IPS DF 19.7 (cell line): ENCODE data around the gene DNLZ.

Source experiments
- DNase-seq: peaks from one replicate; pipeline ENCODE4 v3.0.0-alpha.2; 2013; ENCODE audit warnings: low read depth, low spot score

The DNLZ gene

DNA sequence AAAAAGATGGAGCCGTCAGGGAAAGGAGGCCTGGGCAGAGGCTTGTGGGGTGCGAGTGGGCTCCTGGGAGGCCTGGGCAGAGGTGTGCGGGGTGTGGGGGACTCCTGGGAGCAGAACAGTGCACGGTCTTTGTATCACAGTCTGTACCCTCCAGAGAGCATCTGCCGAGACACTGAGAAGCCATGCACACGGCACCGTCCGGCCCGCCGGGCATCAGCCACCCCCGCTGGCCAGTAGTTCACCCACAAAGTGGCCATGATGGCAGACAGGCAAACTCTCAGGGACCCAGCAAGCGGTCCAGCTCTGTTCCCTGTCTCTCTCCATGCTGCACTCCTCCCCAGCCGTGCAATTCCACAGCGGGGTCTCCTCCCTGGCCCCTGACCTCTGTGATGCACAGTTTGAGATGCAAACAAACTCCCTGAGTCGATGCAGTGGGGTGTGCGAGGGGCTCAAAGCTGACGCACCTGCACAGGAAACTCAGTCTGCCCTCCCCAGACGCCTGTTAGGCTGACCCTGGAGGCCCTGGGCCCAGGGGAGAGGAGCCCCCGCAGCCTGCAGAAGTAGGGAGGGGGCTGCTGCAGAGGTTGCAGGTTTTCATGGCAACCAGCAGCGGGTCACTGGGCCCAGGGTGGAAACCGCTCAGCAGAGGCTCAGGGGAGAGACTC is 45.3 kb downstream of the DNLZ start:
- DNase-seq = no peak

DNA sequence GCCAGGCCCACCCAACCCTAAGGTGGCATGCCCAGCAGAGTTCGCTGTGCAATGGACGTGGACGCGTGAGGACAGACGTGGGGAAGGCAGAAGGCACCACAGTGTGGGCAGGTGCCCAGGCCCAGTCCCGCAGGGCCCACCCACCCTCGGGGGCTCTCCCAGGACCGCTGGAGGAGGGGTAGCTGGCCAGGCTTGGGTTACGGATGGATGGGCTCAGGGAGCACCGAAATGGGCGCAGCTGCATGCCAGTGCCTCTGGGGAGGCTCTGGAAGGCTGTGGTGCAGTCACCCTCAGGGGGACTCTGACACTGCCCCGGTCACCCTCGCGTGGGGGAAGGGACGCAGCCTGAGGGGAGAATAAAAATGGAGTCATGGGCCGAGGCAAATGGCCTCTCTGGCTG is 45.8 kb downstream of the DNLZ start:
- DNase-seq = no peak

DNA sequence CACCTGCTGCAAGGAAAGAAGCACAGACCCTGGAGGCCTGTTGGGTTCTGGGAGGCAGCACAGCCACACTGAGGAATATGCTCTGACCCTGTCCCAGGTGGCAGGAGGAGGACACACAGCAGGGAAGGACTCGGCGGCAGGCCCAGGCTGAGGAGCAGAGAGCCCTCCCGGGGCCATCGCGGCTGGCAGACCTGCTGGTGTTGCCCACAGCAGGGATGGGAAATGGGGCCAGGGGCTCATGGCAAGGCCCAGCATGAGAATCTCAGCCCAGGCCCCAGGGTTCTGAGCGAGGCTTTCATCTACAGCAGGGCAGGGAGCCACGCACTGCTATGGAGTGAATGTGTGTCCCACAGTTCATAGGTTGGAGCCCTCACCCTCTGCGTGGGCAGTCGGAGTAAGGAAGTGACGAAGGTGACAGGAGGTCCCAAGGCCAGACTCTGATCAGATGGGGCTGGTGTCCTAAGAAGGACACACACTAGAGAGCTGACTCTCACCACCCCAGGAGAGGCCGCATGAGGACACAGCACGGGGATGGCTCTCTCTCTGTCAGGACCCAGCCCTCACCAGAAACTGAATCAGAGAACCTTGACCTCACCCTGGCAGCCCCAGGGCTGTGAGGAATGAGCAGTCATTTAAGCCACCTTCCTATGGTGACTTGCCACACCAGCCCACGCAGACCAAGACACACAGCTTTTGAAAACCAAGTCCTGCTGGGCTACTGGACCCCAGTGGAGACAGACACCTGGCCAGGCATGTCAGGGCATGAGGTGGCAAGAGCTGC is 46.5 kb downstream of the DNLZ start:
- DNase-seq = no peak

DNA sequence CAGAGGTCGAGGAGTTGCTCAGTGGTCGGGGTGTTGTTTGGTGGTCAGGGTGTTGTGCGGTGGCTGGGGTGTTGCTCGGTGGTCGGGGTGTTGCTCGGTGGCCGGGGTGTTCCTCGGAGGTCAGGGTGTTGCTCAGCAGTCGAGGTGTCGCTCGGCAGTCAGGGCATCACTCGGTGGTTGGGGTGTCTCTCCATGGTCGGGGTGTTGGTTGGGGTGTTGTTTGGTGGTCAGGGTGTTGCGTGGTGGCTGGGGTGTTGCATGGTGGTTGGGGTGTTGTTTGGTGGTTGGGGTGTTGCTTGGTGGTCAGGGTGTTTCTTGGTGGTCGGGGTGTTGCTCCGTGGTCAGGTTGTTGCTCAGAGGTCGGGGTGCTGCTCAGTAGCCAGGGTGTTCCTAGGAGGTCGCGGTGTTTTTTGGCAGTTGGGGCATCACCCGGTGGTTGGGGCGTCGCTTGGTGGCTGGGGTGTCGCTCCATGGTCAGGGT is 47.2 kb downstream of the DNLZ start:
- DNase-seq = no peak

DNA sequence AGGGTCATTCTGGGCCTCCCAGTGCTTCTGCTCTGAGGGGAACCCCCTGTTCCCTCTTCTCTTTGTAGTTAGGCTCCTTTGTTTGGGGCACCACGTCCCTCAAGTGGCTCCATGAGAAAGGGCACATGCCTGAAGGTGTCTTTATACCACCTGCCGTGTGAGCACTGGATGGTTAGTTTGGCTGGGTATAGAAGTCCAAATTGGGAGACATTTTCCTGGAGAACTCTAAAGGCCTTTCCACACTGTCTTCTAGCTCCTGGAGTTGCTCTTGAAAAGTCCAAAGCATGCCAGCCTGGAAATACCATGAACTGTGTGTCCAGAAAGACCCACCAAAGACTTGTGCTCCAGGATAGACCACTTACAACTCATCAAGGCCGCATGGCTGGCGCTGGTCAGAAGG is 48.6 kb downstream of the DNLZ start:
- DNase-seq = no peak

DNA sequence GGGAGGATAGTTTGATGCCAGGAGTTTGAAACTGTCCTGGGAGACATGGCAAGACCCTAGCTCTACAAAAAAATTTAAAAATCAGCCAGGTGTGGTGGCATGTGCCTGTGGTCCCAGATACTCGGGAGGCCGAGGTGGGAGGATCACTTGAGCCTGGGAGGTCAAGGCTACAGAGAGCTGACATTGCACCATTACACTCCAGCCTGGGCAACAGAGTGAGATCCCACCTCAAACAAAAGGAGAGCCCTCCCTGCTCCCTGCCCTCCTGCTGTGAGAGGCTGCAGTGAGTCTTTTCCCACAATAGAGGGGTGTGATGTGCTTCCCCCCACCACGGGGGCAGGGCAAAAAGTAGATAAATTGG is 49.5 kb downstream of the DNLZ start:
- DNase-seq = no peak

DNA sequence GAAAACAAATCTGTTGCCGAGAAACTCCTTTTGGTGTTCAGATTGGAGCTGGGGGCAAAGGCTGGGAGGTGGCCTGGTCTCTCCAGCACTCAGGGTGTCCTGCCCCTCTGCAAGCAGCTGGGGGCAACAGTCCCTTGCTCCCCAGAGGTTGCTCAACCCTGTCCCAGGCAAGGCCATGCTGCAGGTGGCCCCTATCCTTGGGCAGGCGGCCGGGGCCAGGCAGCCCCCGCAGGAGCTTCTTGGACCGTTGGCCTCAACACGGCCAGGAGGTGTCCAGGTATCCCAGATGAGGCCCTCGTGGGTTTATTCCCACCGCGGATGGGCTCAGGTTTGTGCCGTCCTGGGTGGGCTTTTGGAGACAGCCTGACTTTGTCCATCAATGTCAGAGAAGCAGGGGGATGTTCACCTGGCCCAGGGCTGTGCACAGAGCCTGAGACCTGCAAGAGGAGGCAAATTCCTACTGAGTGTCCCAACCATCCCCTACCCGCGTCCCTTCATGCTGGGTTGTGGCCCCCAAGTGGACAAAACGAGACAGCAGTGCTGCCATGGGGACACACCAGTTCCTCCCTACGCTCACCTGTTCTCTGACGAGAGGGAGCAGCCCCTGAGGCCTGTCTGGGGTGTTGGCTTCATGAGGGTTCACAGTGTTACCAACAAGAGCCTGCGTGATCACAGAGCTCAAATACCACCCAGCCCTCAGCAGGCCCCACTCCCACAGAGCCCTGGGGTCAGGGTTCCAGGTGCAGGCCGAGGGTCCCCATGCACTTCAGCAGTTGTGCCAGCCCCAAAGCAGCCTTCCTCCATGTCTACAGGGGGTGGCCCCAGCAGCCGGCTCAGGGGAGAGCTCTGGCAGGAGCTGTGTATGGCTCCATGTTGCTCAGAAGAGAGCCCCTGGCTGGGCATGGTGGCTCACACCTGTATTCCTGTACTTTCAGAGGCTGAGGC is 50.2 kb downstream of the DNLZ start:
- no peak for DNase-seq

DNA sequence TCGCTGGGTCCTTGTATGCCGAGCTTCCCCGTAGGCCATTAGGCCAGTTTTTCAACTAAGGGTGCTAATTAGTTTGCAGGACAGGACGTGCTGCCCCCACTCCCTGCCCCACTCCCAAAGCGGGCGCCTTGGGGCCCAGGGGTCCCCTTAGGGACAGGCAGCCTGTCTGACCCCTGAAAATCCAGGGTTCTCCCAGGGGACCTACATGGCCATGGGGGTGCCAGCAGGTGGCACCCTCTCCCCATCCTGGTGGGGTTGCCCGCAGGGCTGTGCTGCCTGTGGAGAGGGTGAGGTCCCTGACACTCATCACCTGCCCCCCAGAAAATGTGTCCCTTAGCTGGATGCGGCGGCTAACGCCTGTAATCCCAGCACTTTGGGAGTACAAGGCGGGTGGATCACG is 51.1 kb downstream of the DNLZ start:
- DNase-seq = no peak

DNA sequence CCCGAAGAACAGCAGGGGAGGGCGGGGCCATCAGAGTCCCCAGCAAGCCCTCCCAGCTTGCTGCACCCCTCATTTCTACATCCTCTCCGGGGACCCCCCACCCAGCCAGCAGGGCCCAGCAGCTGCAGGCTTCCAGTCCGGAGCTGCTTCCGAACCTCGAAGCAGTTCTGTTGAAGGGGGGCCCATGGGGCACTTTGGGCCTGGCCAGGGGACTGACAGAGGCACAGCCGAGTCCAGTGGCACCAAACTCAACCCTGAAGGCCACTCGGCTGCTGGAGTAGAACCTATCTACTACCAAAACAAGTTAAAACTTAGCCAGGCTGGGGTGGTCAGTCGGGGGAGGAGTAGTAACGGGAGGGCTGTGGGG is 51.6 kb downstream of the DNLZ start:
- no peak for DNase-seq

DNA sequence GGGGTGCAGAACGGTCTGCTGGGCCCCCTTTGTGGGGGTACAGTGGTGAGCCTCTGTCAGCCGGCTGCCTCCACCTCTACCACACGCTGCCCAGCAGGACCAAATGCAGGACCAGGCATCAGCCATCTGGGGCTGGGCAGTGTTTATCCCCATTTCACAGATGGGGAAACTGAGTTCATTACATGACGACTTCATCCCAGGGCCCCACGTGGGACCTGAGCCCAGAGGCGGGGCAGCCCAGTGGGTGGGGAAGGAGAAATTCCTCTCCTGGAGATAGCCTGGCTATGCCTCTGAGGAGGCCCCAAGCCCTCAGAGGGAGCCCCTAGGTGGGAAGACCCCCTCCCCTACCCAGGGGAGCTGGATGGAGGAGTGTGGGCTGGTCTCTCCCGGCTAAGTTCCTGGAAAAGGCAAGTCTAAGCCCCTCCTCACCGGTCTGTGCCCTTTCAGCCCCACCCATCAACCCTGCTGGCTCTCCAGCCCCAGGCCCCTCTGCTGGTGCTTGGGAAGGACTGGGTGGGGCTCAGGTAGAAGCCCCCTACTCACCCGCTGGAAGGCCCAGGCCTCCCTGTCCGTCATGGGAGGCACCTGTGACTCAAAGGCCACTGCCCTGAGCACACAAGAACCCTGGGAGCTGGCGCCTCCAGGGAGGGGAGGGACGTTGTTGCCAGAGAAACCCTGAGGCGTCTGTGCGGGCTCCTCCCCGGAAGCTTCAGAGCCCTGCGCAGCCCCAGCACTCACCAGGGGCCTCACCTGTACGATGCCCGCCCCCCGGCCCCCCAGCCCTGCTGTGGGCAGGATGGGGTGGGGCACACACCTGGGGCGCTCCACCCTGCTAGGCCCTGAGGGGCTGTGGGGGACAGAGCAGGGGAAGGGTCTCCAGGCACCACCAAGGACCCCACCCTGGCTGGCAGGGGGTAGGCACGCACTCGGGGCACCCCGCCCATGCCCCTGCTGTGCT is 52.2 kb downstream of the DNLZ start:
- DNase-seq = no peak

DNA sequence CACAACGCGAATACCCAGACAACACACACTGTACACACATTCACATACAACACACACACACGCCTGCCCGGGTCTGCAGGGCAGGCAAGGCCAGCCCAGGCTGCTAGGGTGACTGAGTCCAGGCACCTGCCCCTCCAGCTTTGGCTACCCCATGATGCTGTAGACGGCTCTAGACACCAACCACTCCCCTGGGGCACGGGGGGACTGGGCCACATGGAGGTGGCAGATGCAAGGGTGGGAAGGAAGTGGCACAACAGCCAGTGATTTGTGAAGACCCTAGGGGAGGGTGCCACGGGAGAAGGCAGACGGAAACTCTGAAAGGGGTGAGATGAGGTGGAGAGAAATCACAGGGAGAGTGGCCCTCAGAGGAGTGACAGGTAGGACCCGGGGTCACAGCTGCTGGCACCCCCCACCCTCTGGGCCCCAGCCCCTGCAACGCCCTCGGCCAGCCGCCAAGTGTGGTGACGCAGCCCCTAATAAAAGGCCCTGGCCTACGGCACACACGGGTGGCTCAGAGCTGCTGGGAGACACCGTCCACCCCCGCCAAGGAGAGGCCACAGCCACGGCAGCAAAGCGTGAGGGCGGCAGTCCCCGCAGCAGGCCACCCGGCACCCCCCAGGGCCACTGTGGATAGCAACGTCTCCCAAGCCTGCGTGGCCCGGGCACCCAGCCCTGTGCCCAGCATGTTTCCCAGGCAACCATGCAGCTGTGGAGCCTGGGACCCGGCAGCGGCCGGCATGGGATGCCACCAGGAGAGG is 53.1 kb downstream of the DNLZ start:
- no peak for DNase-seq

DNA sequence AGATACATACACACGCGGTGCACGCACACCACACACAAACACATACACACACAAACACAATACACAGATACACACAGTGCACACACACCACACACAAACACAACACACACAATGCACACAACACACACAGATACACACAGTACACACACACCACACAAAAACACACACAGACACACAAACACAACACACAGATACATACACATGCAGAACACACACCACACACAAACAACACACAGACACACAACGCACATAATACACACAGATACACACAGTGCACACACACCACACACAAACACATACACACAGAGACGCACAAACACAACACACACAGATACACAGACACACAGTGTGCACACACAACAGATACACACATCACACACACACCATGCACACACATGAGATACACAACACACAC is 53.7 kb downstream of the DNLZ start:
- no peak for DNase-seq
